Measurements from ENCODE around the gene ELOVL1.
"Not testable (repeated sequence)": the region's sequence is repeated elsewhere in the genome, so short reads cannot be mapped to it uniquely, and the experiment has no call there.

Gene ELOVL1

GRCh38 chr1:43379476-43379875 is 11.7 kb upstream of the ELOVL1 start:
- no peak for DNase-seq

DNA sequence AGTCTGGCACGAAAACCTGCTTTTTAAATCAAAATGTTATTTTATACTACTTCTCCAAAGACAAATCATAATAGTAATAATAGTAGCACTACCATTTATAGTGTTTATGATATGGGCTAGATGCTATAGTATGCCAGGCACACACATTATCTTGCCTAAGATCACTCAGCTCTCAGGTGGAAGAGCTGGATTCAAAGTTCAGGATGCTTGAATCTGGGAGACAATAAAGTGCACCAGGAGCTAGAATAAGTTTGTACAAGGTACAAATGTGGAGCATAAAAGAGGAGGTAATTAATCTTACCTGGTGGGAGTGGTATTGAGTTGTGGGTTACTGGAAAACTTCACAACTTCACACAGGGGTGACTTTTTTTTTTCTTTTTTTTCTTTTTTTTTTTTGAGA is 10.0 kb upstream of the ELOVL1 start:
- DNase-seq, result no peak

- no peak for DNase-seq
Observed at GRCh38 chr1:43376723-43377235, 9.0 kb upstream of the ELOVL1 start.

DNA sequence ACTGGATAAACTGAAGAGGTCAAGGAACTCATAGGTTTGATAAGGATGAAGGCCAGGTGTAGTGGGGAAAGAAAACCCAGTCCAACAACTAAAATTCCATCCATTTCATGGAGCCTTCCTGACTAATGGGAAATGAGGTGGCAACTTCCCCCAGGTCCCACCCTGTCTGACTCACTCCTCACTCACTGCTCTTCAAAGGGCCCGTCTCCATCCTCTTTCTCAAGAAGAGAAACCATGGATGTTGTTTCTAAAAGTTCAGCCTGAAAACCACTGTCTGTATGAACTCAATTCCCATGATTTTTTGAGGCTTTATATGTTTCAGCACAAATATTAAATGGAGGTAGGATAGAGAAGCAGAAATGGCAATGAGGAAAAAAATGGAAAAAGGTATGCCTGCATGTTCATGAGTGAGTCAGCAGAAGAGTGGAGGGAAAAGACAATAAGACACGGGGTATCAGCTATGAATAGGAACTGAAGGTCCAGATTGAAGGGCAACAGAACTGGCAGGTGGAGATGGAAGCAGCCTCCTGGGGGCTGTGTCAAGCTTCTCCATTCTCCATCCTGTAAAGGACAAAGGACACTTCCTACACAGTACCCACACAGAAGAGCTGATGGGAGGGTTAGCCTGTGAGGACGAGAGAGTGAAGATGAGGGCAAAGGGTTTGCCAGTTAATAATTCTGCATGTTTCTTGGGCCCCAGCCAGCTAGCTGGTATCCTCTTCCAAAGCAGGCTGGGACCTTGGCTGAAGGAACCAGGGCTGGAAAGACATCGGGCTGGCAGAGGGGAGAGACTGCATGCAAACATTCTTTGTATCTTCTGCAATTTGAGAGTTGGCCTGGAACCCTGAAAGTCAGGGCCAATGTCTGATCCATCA is 5.5 kb upstream of the ELOVL1 start:
- DNase-seq, result no peak

DNA sequence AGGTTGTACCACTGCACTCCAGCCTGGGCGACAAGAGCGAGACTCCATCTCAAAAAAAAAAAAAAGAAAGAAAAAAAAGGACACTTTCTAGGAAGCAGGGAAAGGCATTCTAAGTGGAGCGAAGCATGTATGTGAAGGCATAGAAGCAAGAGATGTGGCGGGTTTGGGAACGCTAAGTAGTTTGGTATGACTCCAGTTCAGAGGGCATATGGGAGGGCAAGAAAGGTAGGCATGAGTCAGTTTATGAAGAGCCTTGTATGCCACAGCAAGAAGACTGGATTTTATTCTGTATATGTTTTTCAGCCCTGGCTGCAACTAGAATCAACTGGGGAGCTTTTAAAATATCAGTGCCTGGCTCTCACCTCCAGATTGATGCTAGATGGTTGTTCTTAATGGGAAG is 4.4 kb upstream of the ELOVL1 start:
- no peak for DNase-seq

DNA sequence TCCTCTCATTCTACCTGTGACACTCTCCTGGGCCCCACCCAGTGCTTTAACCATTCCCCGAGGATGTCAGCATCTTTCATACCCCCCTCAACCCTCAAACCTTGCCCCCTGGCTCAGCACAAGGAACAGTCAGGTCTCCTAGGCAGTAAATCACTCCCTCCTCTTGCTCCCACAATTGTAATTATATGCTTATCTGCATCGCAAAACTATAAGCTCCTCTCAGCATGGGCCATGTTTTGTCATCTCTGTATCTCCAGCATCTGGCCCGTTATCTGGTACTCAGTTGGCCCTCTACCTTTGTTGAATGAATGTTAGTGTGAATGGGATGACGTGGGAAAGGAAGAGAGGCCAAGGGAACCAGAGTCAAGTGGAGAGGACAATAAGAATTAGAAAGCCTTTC is 2.8 kb upstream of the ELOVL1 start:
- no peak for DNase-seq

DNA sequence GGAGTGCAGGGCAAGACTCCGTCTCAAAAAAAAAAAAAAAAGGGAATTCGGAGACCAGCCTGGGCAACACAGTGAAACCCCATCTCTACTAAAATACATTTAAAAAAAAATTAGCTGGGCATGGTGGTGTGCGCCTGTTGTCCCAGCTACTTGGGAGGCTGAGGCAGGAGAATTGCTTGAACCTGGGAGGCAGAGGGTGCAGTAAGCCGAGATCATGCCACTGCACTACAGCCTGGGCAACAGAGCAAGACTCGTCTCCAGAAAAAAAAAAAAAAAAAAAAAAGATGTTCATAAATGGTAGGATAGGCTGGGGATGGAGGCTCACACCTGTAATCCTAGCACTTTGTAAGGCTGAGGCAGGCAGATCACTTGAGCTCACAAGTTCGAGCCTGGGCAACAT is 2.0 kb upstream of the ELOVL1 start:
- not testable (repeated sequence) for DNase-seq

- peak; percentile 4 for DNase-seq
Observed at GRCh38 chr1:43368646-43369020, 822 bp upstream of the ELOVL1 start.

DNA sequence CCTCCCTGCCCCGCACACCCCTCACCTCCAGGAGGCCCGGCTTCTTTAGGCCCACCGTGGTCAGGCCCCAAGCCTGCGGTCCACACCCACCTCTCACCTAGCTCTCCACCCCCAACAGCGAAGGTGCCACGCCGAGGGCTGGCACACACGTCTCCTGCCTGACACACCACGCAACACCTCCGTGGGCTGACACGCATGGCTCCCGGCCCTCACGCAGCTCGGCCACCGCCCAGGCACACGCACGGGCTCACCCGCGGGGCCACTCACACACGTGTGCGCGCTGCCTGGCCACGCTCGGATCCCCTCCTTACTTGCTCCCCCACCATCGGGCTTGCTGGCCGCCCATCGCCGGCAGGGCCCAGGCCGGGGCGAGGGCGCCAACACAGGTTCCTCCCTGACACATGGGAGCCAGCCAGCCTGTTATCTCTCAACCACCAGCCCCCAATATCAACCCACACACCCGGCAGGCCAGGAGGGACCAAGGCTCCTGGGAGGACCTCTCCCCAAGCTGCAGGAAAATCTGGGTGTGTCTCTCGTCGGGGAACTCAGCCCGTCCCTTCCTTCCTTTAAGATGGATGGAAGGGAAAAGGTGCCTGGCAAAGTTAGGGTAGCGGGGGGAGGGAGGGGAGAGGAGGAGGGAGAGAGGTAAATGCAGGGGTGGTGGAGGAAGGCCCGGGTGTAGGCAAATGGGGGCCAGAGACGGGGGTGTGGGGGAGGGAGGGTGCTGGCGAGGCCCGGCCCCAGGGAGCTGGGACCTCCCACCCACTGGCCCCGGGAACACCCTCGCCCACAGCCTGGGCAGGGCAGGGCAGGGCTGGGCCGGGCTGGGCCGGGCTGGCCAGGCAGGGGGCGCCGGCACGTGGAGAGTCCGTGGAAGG is 546 bp downstream of the ELOVL1 start:
- DNase-seq, result peak; percentile 69

DNA sequence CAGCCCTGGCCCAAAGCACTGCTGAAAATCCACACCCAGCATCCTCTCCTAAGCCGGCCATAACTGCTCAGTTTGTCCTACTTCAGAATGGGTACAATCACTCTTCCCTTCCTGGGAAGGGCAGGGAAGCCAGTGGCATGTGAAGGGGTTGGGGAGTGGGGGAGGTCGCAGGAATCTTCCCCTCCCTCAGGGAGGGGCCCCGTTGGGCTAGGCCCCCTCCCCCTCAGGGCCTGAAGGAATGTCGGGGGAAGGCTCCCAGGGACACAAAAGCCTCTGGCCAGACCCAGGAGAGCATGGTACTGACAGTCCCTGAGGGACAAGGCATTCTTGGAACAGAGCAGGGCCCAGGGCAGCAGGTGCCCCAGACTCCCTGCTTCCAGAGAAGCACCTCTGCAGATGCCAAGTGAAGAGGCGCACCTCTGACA is 1.2 kb downstream of the ELOVL1 start:
- no peak for DNase-seq

- peak; percentile 9 for DNase-seq
Observed at GRCh38 chr1:43366179-43366578, 1.6 kb downstream of the ELOVL1 start.

- DNase-seq, result no peak
Observed at GRCh38 chr1:43365678-43366077, 2.1 kb downstream of the ELOVL1 start.

GRCh38 chr1:43363935-43364525 is 3.8 kb downstream of the ELOVL1 start:
- no peak for DNase-seq

DNA sequence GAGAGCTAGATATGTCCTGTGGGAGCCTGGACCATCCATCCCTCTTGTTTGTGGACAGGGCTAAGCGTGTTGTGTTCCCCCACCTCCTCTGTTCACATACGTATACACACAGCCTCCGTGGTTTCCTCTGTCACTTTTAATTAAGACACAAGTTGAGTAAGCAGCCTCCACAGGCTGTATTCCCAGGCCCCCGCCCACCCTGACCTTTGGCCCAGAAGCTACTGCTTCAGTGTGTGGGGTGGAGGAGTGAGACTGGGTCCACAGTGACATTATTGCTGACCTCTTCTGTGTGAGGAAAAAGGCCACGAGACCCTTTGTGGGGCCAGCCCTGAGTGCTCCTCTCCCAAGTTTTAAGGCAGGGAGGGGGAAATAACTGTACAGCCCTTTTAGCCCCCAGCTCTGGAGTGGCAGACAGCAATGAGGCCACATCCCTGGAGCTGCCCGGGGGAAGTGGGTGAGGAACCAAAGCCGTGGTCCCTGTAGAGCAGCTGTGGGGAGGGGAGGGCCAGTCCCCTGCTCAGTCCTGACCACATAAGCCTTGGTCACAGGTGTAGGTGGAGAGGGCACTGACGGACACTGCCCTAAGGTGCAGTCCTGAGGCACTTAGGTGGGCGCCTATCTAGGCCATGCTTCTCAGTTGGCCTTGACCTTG is 4.4 kb downstream of the ELOVL1 start:
- no peak for DNase-seq

DNA sequence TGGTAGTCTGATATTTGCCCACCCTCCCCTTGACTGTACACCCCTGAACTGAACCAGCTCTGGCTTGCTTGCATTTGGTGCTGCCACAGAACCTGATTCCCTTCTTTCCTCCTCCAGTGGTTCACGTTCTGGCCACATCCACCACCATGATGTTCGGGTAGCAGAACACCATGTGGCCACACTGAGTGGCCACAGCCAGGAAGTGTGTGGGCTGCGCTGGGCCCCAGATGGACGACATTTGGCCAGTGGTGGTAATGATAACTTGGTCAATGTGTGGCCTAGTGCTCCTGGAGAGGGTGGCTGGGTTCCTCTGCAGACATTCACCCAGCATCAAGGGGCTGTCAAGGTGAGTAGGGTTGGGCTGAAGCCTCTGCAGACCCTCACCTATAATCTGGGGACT is 7.2 kb downstream of the ELOVL1 start:
- no peak for DNase-seq

DNA sequence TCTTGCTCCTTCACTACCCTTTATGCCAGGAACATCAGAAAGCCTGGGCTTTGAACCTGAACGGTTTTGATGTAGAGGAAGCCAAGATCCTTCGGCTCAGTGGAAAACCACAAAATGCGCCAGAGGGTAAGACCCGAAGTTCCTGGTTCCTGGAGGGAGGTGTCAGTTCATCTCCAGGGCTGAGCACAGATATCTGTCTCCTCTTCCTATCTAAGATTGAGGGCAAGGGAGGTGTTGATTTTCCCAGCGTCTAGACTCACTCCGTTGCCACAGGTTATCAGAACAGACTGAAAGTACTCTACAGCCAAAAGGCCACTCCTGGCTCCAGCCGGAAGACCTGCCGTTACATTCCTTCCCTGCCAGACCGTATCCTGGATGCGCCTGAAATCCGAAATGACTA is 8.1 kb downstream of the ELOVL1 start:
- DNase-seq, result no peak

GRCh38 chr1:43358746-43359693 is 8.8 kb downstream of the ELOVL1 start, which contains the start of gene CDC20:
Gene CDC20 (plus strand): TSS chr1:43358981. CDS start chr1:43359216, 235 bp downstream.
- peak; percentile 95 for DNase-seq

DNA sequence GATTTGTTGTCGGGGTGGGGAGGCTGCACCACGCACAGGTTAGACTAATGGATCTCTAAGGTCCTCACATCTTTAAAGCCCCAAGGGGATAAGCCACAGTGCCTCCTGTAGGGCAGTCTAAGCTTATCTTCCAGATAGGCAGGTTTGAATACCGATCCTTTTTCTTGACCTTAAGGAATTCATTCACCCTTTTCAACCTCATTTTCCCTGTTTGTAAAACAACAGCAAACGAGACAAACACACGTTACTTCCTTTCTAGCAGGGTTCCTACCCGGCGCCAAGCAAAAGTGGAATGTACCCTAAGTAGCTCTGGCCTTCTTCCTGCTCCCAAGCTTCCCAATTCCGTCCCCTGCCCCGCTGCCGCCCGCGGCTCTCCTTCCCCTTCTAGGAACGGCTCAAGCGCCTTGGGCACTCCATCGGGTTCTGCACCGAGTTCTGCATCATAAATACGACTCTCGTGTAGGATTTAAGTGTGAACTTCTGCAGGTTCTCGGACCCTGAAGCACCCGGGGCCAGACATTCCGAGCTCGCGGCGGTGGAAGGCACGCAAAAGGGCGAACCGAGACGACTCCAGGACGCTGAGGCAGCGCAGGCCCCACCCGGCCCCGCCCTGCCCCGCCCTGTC is 9.6 kb downstream of the ELOVL1 start:
- peak; percentile 47 for DNase-seq

GRCh38 chr1:43357251-43357650 is 10.6 kb downstream of the ELOVL1 start:
- no peak for DNase-seq

- DNase-seq, result no peak
Observed at GRCh38 chr1:43354936-43355335, 12.9 kb downstream of the ELOVL1 start.

- no peak for DNase-seq
Observed at GRCh38 chr1:43354471-43354870, 13.3 kb downstream of the ELOVL1 start.

Measured in NCI-H146 (cell line).